ENCODE data around the gene RANBP17.

Gene RANBP17

GRCh38 chr5:171300358-171300757 lies 438.5 kb downstream of the RANBP17 start:
- Histone ChIP-seq H3K9me3 (ENCODE audit: insufficient read depth, low read length) (no peaks in the 10 kb centered on the region), H2AFZ (ENCODE audit: low read depth, low read length) (no peak overlapping the region), H3K27me3 (ENCODE audit: low read depth, low read length) (peaks cover 23% of the 10 kb centered on the region), H3K36me3 (replicated peaks; ENCODE audit: low read depth, low read length) (no peaks in the 10 kb centered on the region), H3K9ac (ENCODE audit: low read length) (no peak overlapping the region), H3K4me1 (ENCODE audit: low read length) (no peaks in the 10 kb centered on the region), H4K20me1 (ENCODE audit: insufficient read depth, low read length) (no peaks in the 10 kb centered on the region), H3K27ac (ENCODE audit: low read length) (no peak overlapping the region), H3K4me2 (ENCODE audit: low read length) (no peak overlapping the region), H3K4me3 (ENCODE audit: low read length) (no peak overlapping the region), H3K79me2 (ENCODE audit: low read length) (no peaks in the 10 kb centered on the region)
- no peak for TF ChIP-seq CTCF (IDR thresholded peaks at IDR 0.05; ENCODE audit: low read depth, low read length)
- TF ChIP-seq EZH2phosphoT487 (IDR thresholded peaks at IDR 0.05; ENCODE audit: low read depth), result no peak

DNA sequence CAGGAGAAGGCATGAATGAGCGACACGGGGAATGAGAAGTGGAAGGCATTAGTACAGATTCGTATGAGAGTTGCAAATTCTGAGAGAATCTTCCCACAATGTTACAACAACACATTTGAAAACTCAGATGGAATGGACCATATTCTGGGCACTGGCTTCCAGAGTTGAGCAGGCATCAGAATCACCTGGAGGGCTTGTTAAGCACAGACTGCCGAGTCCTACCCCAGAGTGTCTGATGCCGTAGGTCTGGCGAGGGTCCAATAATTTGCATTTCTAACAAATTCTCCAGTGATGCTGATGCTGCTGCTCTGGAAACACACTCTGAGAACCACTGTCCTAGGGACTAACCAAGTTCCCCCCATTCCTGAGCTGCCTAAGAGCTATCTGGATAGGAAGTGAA lies 444.3 kb downstream of the RANBP17 start:
- Histone ChIP-seq H3K4me3 (ENCODE audit: low read length) (no peak overlapping the region), H4K20me1 (ENCODE audit: insufficient read depth, low read length) (no peaks in the 10 kb centered on the region), H3K27ac (ENCODE audit: low read length) (no peak overlapping the region), H3K4me2 (ENCODE audit: low read length) (peak overlapping the region; percentile 14), H3K4me1 (ENCODE audit: low read length) (no peaks in the 10 kb centered on the region), H3K9me3 (ENCODE audit: insufficient read depth, low read length) (no peaks in the 10 kb centered on the region), H2AFZ (ENCODE audit: low read depth, low read length) (no peak overlapping the region), H3K36me3 (replicated peaks; ENCODE audit: low read depth, low read length) (no peaks in the 10 kb centered on the region), H3K79me2 (ENCODE audit: low read length) (no peaks in the 10 kb centered on the region), H3K27me3 (ENCODE audit: low read depth, low read length) (peaks cover 30% of the 10 kb centered on the region), H3K9ac (ENCODE audit: low read length) (no peak overlapping the region)
- TF ChIP-seq EZH2phosphoT487 (IDR thresholded peaks at IDR 0.05; ENCODE audit: low read depth), result no peak
- no peak for TF ChIP-seq CTCF (IDR thresholded peaks at IDR 0.05; ENCODE audit: low read depth, low read length)

- no peak overlapping the region for H3K4me2 ChIP-seq (ENCODE audit: low read length)
- no peaks in the 10 kb centered on the region for H3K9me3 ChIP-seq (ENCODE audit: insufficient read depth, low read length)
These were observed 445.2 kb downstream of the RANBP17 start for GRCh38 chr5:171306781-171307591.

More at GRCh38 chr5:171306781-171307591, 445.2 kb downstream of the RANBP17 start:
- H3K4me1 ChIP-seq (ENCODE audit: low read length), result no peaks in the 10 kb centered on the region
- H3K79me2 ChIP-seq (ENCODE audit: low read length), result no peaks in the 10 kb centered on the region
- peaks cover 30% of the 10 kb centered on the region for H3K27me3 ChIP-seq (ENCODE audit: low read depth, low read length)
- TF ChIP-seq CTCF (IDR thresholded peaks at IDR 0.05; ENCODE audit: low read depth, low read length) (no peak), EZH2phosphoT487 (IDR thresholded peaks at IDR 0.05; ENCODE audit: low read depth) (no peak)
- H3K36me3 ChIP-seq (replicated peaks; ENCODE audit: low read depth, low read length), result no peaks in the 10 kb centered on the region
- H3K9ac ChIP-seq (ENCODE audit: low read length), result no peak overlapping the region
- no peak overlapping the region for H3K4me3 ChIP-seq (ENCODE audit: low read length)
- no peaks in the 10 kb centered on the region for H4K20me1 ChIP-seq (ENCODE audit: insufficient read depth, low read length)
- no peak overlapping the region for H2AFZ ChIP-seq (ENCODE audit: low read depth, low read length)
- H3K27ac ChIP-seq (ENCODE audit: low read length), result no peak overlapping the region

All from OCI-LY3 (cell line).